Tibial artery (tissue), 4 donors: Measurements from ENCODE around the gene ESYT2.

Experiments used
- DNase-seq, 2 donors: peaks; one replicate each; pipeline ENCODE4 v3.0.0-alpha.2; 2019
- H3K27ac ChIP-seq, 2 donors: fragments of 200-600 bp; sonication (generic) in 1 of 2; 1 replicate in 1 of 2; 2 replicates in 1 of 2; pipeline ENCODE4 v1.5.1; 2018 to 2019; ENCODE audit warnings: mild to moderate bottlenecking in 1 of 2
- H3K27me3 ChIP-seq, 2 donors: fragments of 200-600 bp; sonication (generic) in 1 of 2; one replicate each; pipeline versions ENCODE4 v1.5.1 to v1.6.0; 2016 to 2019
- H3K36me3 ChIP-seq, 3 donors: fragments of 200-600 bp; sonication (generic) in 2 of 3; one replicate each; pipeline ENCODE4 v1.5.1; 2016 to 2019; ENCODE audit warnings: mild to moderate bottlenecking in 2 of 3
- H3K4me1 ChIP-seq, 4 donors: fragments of 200-600 bp; sonication (generic) in 2 of 4; 1 replicate in 3 of 4; 2 replicates in 1 of 4; pipeline ENCODE4 v1.5.1; 2016 to 2019
- H3K4me3 ChIP-seq, 2 donors: fragments of 200-600 bp; sonication (generic) in 1 of 2; 1 replicate in 1 of 2; 2 replicates in 1 of 2; pipeline ENCODE4 v1.5.1; 2018 to 2019; ENCODE audit warnings: mild to moderate bottlenecking in 2 of 2
- H3K9me3 ChIP-seq, 3 donors: fragments of 200-600 bp; sonication (generic) in 1 of 3; one replicate each; pipeline ENCODE4 v1.5.1; 2016 to 2019
- CTCF ChIP-seq, 2 experiments: fragments of 200-600 bp in 1 of 2; fragments of 450-650 bp in 1 of 2; IDR thresholded peaks; one replicate each; pipeline ENCODE4 v1.5.1; 2017 to 2019; ENCODE audit warnings: antibody characterized with exemption in 2 of 2, mild to moderate bottlenecking in 1 of 2, moderate library complexity in 1 of 2
- intact Hi-C: fragments of 100-400 bp; cut with DNase I; formaldehyde crosslinking; loops from one replicate; pipeline ENCODE4 v1.15.0; 2023; ENCODE audit warnings: low total_unique reads

Gene ESYT2

DNA sequence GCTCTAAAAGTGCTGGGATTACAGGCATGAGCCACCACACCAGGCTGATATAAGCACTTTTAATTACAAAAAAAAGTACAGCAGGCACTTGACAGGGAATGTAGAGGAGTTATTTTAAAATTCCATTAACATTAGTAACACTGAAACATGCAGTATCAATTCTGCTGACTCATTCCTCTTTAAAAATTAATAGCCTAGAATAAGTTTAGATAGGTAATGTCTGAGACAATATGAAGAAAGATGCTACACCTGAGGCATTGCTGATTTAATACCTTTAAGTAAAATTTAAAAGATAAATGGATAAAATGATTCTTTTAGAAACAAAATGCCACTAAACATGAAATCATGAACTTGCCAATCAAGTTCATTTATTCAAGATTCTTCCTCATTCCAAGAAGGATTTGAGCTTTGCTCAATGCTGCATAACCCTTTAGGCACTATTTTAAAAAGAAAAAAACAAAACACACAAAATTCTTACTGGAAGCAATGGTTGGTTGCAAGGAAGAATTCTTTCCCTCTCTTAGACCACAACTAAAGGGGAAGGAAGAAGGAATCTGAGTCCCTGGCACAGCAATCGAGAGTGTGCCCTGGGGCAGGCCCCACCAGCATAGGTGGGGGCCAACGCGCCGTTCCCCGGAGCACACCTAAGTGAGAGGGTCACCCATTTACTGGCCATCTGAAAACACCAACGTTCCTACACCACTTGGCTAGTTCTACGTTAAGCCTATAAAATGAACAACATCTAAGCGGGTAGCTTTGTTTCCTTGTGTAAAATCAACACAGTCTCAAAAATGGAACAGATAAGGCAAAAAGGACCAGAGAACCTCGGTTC lies 26.6 kb downstream of the ESYT2 start:
- TF ChIP-seq CTCF (IDR thresholded peaks at IDR 0.05), result no peak
- Histone ChIP-seq H3K27ac (peak overlapping the region; percentile 11 to 63), H3K9me3 (no peaks in the 10 kb centered on the region), H3K36me3 (peaks cover 4 to 14% (median 5%) of the 10 kb centered on the region in 3 donors), H3K4me3 (no peak overlapping the region), H3K27me3 (no peaks in the 10 kb centered on the region), H3K4me1 (peaks cover 0 to 60% (median 23%) of the 10 kb centered on the region in 4 donors)
- intact Hi-C loops, result no loop called here
- no peak for DNase-seq

DNA sequence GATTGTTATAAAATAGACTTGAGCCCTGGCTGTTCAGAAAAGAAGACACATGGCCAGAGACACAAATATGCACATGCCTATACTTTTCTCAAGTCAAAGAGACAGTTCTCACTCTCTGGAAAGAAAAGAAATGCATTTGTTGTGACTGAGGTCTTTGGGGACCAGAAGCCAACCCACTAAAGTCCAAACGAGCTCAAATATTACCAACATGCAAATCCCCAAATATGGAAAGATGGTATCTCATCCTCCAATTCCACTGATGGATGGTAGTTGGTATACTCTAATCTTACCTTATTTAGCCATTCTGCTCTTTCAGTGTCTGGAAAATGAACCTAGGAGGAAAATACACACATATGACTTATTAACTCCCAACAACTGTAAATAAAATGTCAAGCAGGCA lies 30.6 kb downstream of the ESYT2 start:
- intact Hi-C loops, result no loop called here
- Histone ChIP-seq H3K9me3 (no peaks in the 10 kb centered on the region), H3K27me3 (no peaks in the 10 kb centered on the region), H3K4me3 (no peak overlapping the region), H3K4me1 (peaks cover 0 to 61% (median 23%) of the 10 kb centered on the region in 4 donors), H3K27ac (no peak overlapping the region), H3K36me3 (peaks cover 35 to 42% (median 38%) of the 10 kb centered on the region in 3 donors)
- DNase-seq, result no peak
- TF ChIP-seq CTCF (IDR thresholded peaks at IDR 0.05), result no peak

GRCh38 chr7:158796667-158797066 lies 32.6 kb downstream of the ESYT2 start:
- no peak for TF ChIP-seq CTCF (IDR thresholded peaks at IDR 0.05)
- Histone ChIP-seq H3K9me3 (no peaks in the 10 kb centered on the region), H3K27ac (no peak overlapping the region), H3K4me1 (peaks cover 0 to 43% (median 9%) of the 10 kb centered on the region in 4 donors), H3K36me3 (peaks cover 44 to 59% (median 54%) of the 10 kb centered on the region in 3 donors), H3K27me3 (no peaks in the 10 kb centered on the region), H3K4me3 (no peak overlapping the region)
- intact Hi-C loops, result no loop called here
- no peak for DNase-seq

DNA sequence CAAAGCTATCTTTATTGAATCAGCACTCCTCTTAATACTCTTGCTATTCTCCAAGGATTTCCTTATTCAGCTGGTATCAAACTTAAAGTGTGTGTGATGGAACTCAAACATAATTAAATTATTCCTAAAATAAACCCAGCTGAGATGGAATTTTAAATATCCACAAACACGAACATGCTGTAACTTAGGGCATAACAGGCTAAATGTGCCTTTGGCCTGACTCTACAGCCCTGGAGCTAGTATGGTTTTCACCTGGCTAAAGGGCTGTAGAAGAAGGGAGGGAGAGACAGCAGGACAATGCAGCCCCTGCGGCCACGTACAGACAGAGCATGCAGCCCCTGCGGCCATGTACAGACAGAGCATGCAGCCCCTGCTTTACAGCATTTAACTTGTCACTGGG lies 34.0 kb downstream of the ESYT2 start:
- Histone ChIP-seq H3K4me3 (no peak overlapping the region), H3K27me3 (no peaks in the 10 kb centered on the region), H3K36me3 (peaks cover 57 to 73% (median 68%) of the 10 kb centered on the region in 3 donors), H3K27ac (no peak overlapping the region), H3K9me3 (no peaks in the 10 kb centered on the region), H3K4me1 (peaks cover 0 to 34% (median 5%) of the 10 kb centered on the region in 4 donors)
- no peak for DNase-seq
- intact Hi-C loops, result no loop called here
- TF ChIP-seq CTCF (IDR thresholded peaks at IDR 0.05), result no peak

- no peaks in the 10 kb centered on the region for H3K9me3 ChIP-seq
- peaks cover 0 to 49% (median 4%) of the 10 kb centered on the region in 4 donors for H3K4me1 ChIP-seq
- peaks cover 49 to 65% (median 51%) of the 10 kb centered on the region in 3 donors for H3K36me3 ChIP-seq
- no peak for DNase-seq
- no peaks in the 10 kb centered on the region for H3K27me3 ChIP-seq
- no peak overlapping the region for H3K27ac ChIP-seq
- intact Hi-C loops, result no loop called here
- H3K4me3 ChIP-seq, result no peak overlapping the region
- no peak for TF ChIP-seq CTCF (IDR thresholded peaks at IDR 0.05)
Measured at GRCh38 chr7:158791107-158791506, 38.2 kb downstream of the ESYT2 start.
